ENCODE results near the gene MASP1.

DNA sequence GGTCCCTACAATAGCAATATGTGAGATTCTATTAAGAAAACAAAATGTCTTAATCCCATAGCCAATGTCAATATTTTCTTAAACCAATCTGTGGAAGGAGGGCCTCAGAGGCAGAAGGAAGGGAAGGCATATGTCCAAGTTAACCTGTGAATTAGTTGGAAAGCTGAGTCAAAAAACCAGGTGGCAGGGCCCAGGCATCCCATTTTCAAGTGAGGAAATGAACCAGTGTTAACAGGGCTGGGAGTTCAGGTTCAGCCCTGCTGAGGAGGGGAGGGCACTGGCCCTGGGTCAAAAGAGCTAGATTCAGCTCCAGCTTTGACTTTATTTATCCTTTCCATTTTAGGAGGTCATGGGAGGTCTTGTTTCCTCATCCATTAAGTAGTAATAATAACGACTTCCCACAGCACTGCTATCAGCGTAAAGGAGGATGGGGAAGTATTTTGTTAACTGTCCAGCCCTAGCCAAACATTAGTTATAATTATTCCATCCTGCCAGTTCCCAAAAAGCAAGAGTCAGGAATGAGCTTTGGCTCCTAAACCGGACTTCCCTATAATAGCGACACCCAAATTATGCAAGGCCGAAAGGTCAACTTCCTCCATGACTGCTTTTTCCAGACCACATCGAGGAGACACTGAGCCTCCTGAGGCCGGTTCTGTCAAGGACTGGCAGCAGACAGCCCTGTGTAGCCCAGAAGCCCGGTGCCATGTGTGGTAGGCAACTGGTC lies 3.2 kb downstream of the MASP1 start:
- no peak for TF ChIP-seq TCF7L2 (IDR thresholded peaks at IDR 0.05; ENCODE audit: low read depth, low read length)
- TF ChIP-seq, protein P1, sequence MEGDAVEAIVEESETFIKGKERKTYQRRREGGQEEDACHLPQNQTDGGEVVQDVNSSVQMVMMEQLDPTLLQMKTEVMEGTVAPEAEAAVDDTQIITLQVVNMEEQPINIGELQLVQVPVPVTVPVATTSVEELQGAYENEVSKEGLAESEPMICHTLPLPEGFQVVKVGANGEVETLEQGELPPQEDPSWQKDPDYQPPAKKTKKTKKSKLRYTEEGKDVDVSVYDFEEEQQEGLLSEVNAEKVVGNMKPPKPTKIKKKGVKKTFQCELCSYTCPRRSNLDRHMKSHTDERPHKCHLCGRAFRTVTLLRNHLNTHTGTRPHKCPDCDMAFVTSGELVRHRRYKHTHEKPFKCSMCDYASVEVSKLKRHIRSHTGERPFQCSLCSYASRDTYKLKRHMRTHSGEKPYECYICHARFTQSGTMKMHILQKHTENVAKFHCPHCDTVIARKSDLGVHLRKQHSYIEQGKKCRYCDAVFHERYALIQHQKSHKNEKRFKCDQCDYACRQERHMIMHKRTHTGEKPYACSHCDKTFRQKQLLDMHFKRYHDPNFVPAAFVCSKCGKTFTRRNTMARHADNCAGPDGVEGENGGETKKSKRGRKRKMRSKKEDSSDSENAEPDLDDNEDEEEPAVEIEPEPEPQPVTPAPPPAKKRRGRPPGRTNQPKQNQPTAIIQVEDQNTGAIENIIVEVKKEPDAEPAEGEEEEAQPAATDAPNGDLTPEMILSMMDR (IDR thresholded peaks at IDR 0.05) = no peak
